Progenitor cell of endocrine pancreas (in vitro differentiated cells): ENCODE data around the gene PEA15. TPM values are rescaled to one million over a fixed set of nuclear protein-coding genes. Genes with fewer than 3 reads are reported as not detected.
A peak's percentile ranks its signal among the peaks of the same experiment; 100 is the strongest.

Source experiments
- DNase-seq: peaks from one replicate; pipeline ENCODE4 v3.0.0; 2021; ENCODE audit warnings: low spot score; ENCODE audit not compliant: unreplicated experiment
- H3K27ac Mint-ChIP-seq: 2 replicates; pipeline ENCODE4 v1.8.0; 2021; ENCODE audit warnings: mild to moderate bottlenecking, moderate library complexity, mixed read lengths
- H3K27me3 Mint-ChIP-seq: 2 replicates; pipeline ENCODE4 v1.8.0; 2021; ENCODE audit warnings: mixed read lengths
- H3K36me3 Mint-ChIP-seq: 2 replicates; pipeline ENCODE4 v1.8.0; 2022; ENCODE audit warnings: mixed read lengths; ENCODE audit not compliant: insufficient read depth
- H3K4me1 Mint-ChIP-seq: 2 replicates; pipeline ENCODE4 v1.8.0; 2021; ENCODE audit warnings: low read depth, mixed read lengths
- H3K4me3 Mint-ChIP-seq: 2 replicates; pipeline ENCODE4 v1.8.0; 2021; ENCODE audit warnings: low read depth, mild to moderate bottlenecking, moderate library complexity, mixed read lengths
- H3K9me3 Mint-ChIP-seq: 2 replicates; pipeline ENCODE4 v1.8.0; 2021; ENCODE audit warnings: low read depth, mixed read lengths
- total RNA-seq: library from RNA; stranded (reverse); gene quantifications from 2 replicates; pipeline ENCODE4 v1.2.1, GENCODE V29; 2021
- TF ChIP-seq, protein P1 (sequence below): fragments of 200-600 bp; sonication (generic); IDR thresholded peaks from one replicate; pipeline ENCODE4 v1.5.0; 2021; ENCODE audit warnings: antibody characterized with exemption, mild to moderate bottlenecking; ENCODE audit not compliant: unreplicated experiment

PEA15 gene
- total RNA-seq, 1 donor from 2014 or later = 37.6 TPM

DNA sequence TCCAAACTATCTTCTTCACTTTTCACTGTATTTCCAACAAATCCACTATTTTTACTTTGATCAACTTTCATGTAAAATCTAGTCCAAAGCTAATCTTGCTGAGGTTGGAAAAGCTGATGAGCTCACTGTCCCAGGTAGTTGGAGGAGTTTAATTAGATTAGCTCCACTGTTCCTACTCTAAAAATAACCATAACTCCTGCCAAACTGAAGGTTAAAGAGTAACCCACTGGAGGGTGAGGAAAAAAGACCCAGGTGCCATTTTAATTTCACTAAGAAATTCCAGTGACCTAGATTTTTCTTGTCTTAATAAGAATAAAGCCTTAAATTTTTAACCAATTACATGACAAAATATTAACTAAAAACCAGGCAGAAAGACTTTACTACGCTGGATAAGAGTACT lies 41.9 kb downstream of the PEA15 start:
- Mint-ChIP-seq H3K4me1 (peaks cover 5% of the 10 kb centered on the region), H3K4me3 (no peak overlapping the region), H3K9me3 (no peaks in the 10 kb centered on the region), H3K27ac (peak overlapping the region; percentile 33), H3K36me3 (peaks cover 4% of the 10 kb centered on the region), H3K27me3 (no peaks in the 10 kb centered on the region)
- no peak for DNase-seq
- TF ChIP-seq, protein P1, sequence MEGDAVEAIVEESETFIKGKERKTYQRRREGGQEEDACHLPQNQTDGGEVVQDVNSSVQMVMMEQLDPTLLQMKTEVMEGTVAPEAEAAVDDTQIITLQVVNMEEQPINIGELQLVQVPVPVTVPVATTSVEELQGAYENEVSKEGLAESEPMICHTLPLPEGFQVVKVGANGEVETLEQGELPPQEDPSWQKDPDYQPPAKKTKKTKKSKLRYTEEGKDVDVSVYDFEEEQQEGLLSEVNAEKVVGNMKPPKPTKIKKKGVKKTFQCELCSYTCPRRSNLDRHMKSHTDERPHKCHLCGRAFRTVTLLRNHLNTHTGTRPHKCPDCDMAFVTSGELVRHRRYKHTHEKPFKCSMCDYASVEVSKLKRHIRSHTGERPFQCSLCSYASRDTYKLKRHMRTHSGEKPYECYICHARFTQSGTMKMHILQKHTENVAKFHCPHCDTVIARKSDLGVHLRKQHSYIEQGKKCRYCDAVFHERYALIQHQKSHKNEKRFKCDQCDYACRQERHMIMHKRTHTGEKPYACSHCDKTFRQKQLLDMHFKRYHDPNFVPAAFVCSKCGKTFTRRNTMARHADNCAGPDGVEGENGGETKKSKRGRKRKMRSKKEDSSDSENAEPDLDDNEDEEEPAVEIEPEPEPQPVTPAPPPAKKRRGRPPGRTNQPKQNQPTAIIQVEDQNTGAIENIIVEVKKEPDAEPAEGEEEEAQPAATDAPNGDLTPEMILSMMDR = no peak

GRCh38 chr1:160251011-160251410 lies 45.8 kb downstream of the PEA15 start:
- H3K4me1 Mint-ChIP-seq = peaks cover 6% of the 10 kb centered on the region
- H3K27ac Mint-ChIP-seq = no peak overlapping the region
- H3K27me3 Mint-ChIP-seq = no peaks in the 10 kb centered on the region
- H3K9me3 Mint-ChIP-seq = no peaks in the 10 kb centered on the region
- TF ChIP-seq, protein P1 = no peak
- no peak for DNase-seq
- no peak overlapping the region for H3K4me3 Mint-ChIP-seq
- H3K36me3 Mint-ChIP-seq = peaks cover 1% of the 10 kb centered on the region

GRCh38 chr1:160251687-160252526 lies 46.7 kb downstream of the PEA15 start:
- Mint-ChIP-seq H3K4me3 (no peak overlapping the region), H3K27me3 (no peaks in the 10 kb centered on the region), H3K36me3 (peaks cover 1% of the 10 kb centered on the region), H3K9me3 (no peaks in the 10 kb centered on the region), H3K27ac (no peak overlapping the region), H3K4me1 (peaks cover 11% of the 10 kb centered on the region)
- TF ChIP-seq, protein P1 = peak; percentile 80
- DNase-seq = no peak

GRCh38 chr1:160255781-160256300 lies 50.7 kb downstream of the PEA15 start:
- Mint-ChIP-seq H3K27me3 (no peaks in the 10 kb centered on the region), H3K27ac (no peak overlapping the region), H3K4me3 (no peak overlapping the region), H3K36me3 (peaks cover 5% of the 10 kb centered on the region), H3K9me3 (no peaks in the 10 kb centered on the region), H3K4me1 (peaks cover 29% of the 10 kb centered on the region)
- no peak for DNase-seq
- TF ChIP-seq, protein P1 = no peak

DNA sequence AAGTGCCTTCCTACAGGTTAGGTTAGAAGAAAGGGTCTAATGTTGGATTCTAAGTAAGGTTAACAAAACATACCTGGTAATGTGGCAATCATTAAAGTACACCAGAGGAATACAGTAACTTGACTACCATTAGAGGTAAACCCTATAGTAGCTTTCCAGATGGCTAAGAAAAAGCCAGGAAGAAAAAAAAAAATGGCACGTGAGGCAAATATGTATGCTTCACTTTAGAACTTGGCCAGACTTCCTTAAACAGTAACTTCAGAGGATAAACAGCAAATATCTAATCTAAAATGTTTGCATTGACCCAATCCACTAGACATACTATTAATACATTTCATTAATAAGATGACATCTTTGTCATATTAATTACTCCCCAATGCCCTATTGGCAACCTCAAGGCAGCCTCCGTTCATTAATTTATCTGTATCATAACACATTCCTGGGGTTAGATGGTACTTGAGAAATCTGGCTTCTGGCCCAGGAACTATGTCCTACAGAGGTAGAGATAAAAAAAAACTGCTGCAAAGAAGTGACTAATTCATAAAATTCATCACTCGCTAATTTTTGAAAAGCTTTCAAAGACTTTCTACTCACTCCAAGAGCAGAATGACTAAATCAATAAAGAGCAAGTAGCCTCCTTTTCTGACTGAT lies 51.3 kb downstream of the PEA15 start:
- Mint-ChIP-seq H3K36me3 (peaks cover 5% of the 10 kb centered on the region), H3K9me3 (no peaks in the 10 kb centered on the region), H3K27ac (no peak overlapping the region), H3K4me3 (no peak overlapping the region), H3K4me1 (peaks cover 35% of the 10 kb centered on the region), H3K27me3 (no peaks in the 10 kb centered on the region)
- DNase-seq = no peak
- TF ChIP-seq, protein P1 = no peak
